Erythroblast (primary cell): ENCODE data around the gene NLGN1.

ENCODE experiments used
- GATA1 ChIP-seq: IDR thresholded peaks from 2 replicates; pipeline ENCODE4 v1.6.1; 2011; ENCODE audit warnings: low read depth, mild to moderate bottlenecking, control low read depth, low read length, moderate library complexity
- POLR2A ChIP-seq: IDR thresholded peaks from 2 replicates; pipeline ENCODE4 v1.6.1; 2011; ENCODE audit warnings: mild to moderate bottlenecking, low read length

DNA sequence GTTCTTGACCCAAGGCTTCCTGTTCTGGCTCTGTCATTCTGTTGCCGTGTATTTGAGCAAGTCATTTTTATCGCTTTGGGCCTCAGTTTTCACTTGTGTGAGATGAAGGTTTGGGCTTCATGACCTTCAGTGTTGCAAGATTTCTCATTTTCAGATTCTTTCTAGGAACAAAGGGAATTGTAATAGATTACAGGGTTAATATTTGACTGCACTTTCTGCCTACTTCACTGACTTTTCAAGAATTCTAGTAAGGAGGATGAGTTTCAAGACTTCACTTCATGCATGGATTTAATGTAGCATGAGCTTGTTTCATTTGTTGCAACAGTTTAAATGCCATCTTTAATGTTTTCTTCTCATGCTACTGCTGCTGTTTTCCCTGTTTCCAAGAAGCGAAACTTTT lies 226.5 kb downstream of the NLGN1 start:
- TF ChIP-seq POLR2A, result no peak
- TF ChIP-seq GATA1, result no peak
